Osteocyte (in vitro differentiated cells): Measurements from ENCODE around the gene GFM1. TPM values are rescaled to one million over a fixed set of nuclear protein-coding genes. Genes with fewer than 3 reads are reported as not detected.

Experiments
- DNase-seq: peaks from one replicate; pipeline ENCODE4 v3.0.0; 2021; ENCODE audit warnings: mixed read lengths; ENCODE audit not compliant: unreplicated experiment; ENCODE audit errors: extremely low spot score
- H3K27ac Mint-ChIP-seq: one replicate; pipeline ENCODE4 v1.8.0; 2021; ENCODE audit warnings: mild to moderate bottlenecking, mixed read lengths; ENCODE audit not compliant: unreplicated experiment
- H3K27me3 Mint-ChIP-seq: one replicate; pipeline ENCODE4 v1.8.0; 2021; ENCODE audit warnings: mixed read lengths; ENCODE audit not compliant: unreplicated experiment
- H3K36me3 Mint-ChIP-seq: one replicate; pipeline ENCODE4 v1.8.0; 2021; ENCODE audit warnings: mixed read lengths; ENCODE audit not compliant: unreplicated experiment
- H3K4me1 Mint-ChIP-seq: one replicate; pipeline ENCODE4 v1.8.0; 2021; ENCODE audit warnings: mixed read lengths; ENCODE audit not compliant: unreplicated experiment
- H3K4me3 Mint-ChIP-seq: one replicate; pipeline ENCODE4 v1.8.0; 2021; ENCODE audit warnings: mild to moderate bottlenecking, moderate library complexity, mixed read lengths; ENCODE audit not compliant: unreplicated experiment
- H3K9me3 Mint-ChIP-seq: one replicate; pipeline ENCODE4 v1.8.0; 2021; ENCODE audit warnings: mixed read lengths; ENCODE audit not compliant: unreplicated experiment
- total RNA-seq: library from RNA; stranded (reverse); gene quantifications from 2 replicates; pipeline ENCODE4 v1.2.1, GENCODE V29; 2021
- TF ChIP-seq, protein P1 (sequence below): fragments of 200-600 bp; sonication (generic); IDR thresholded peaks from 2 replicates; pipeline ENCODE4 v1.5.0; 2021; ENCODE audit warnings: antibody characterized with exemption, mild to moderate bottlenecking, moderate library complexity

GFM1 gene
- total RNA-seq, 1 donor from 2014 or later: 38.0 TPM

DNA sequence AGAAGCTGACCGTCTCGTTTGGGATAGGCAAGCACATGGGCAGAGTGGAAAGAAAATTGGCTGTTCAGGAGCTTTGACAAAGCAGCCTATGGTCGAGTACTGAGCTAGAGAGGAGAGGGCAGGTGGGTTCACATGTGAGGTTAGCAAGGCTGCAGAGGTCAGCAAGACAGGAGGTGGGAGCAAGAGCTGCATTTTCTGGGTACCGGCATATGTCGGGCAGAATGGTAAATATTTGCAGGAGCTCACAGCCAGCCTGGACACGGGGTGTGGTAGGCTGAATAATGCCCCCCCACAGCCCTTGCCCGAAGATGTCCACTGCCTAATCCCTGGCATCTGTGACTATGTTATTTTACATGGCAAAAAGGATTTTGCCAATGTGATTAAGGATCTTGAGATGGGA, 79.7 kb downstream of the GFM1 start:
- Mint-ChIP-seq H3K27ac (peak overlapping the region; percentile 97), H3K4me1 (peaks cover 52% of the 10 kb centered on the region), H3K27me3 (no peaks in the 10 kb centered on the region), H3K36me3 (peaks cover 5% of the 10 kb centered on the region), H3K4me3 (no peak overlapping the region), H3K9me3 (no peaks in the 10 kb centered on the region)
- no peak for DNase-seq
- TF ChIP-seq, protein P1, sequence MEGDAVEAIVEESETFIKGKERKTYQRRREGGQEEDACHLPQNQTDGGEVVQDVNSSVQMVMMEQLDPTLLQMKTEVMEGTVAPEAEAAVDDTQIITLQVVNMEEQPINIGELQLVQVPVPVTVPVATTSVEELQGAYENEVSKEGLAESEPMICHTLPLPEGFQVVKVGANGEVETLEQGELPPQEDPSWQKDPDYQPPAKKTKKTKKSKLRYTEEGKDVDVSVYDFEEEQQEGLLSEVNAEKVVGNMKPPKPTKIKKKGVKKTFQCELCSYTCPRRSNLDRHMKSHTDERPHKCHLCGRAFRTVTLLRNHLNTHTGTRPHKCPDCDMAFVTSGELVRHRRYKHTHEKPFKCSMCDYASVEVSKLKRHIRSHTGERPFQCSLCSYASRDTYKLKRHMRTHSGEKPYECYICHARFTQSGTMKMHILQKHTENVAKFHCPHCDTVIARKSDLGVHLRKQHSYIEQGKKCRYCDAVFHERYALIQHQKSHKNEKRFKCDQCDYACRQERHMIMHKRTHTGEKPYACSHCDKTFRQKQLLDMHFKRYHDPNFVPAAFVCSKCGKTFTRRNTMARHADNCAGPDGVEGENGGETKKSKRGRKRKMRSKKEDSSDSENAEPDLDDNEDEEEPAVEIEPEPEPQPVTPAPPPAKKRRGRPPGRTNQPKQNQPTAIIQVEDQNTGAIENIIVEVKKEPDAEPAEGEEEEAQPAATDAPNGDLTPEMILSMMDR: no peak

DNA sequence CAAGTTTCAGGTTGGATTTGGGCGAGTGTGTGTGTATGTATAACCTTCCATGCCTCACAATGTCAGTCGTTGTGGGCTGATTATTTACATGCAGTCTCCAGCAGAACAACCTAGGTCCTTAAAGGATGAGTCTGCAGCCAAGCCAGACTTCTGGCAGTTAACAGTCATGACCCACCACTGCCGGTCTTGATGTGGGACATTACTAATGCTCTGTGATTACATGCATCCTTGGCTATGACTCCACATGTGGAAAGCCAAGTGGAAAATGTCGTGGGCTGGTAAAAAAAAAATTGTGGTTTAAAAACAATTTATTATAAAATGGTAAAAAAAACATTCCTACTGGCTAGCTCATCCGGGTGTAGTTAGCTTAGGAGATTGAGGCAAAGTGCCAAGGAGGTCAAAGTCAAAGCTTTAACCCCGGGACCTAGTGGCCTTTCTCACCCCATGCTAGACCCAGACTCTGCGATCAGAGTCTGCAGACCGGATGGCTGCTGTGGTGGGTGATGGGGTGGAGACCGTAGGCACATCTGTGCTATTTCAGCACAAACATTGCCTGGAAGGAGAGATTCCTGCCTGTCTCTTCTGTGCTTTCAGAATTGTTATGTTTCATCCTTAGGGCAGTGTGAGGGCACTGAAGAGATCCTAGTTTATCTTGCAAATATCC, 81.2 kb downstream of the GFM1 start:
- no peaks in the 10 kb centered on the region for H3K27me3 Mint-ChIP-seq
- TF ChIP-seq, protein P1: no peak
- H3K27ac Mint-ChIP-seq: peak overlapping the region; percentile 93
- H3K4me3 Mint-ChIP-seq: peak overlapping the region; percentile 30
- no peaks in the 10 kb centered on the region for H3K9me3 Mint-ChIP-seq
- peaks cover 5% of the 10 kb centered on the region for H3K36me3 Mint-ChIP-seq
- peaks cover 48% of the 10 kb centered on the region for H3K4me1 Mint-ChIP-seq
- no peak for DNase-seq

DNA sequence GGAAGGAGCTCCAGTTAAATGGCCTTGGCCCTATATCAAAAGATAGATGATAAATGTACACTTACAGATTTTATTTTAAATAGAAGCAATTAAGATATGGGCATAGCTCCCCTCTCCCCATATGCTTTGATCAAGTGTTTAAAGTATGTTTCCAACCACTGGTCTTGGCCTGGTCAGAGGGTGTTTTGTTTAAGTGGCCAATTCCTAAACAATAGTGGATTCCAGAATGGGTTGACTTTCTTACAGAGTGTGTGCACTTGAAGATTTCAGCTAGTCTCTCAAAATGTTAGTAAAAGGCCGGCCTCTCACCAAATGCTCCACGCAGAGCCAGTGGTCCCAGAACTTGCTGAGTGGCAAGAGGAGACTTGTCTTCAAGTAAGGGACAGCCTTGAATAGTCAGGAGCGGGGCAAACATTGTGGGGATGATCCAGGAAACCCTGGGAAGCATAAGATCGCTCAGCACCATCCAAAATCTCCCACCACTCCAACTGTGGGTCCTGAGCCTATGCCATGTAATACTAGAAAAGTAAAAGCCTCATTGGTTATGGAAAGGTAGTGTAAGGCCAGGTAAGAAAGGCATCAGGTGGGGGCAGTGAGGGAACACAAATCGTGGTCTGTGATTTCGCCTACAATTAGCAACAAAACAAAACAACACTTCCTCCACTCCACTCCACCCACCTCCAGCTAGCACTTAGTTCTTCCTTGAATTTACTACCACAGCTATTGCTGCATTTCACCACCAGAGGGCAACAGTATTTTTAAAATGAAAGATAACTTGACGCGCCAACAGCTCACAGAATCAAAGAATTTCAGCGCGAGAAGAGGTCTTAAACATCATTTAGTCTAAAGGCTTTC, 83.1 kb downstream of the GFM1 start:
- no peaks in the 10 kb centered on the region for H3K9me3 Mint-ChIP-seq
- no peaks in the 10 kb centered on the region for H3K27me3 Mint-ChIP-seq
- TF ChIP-seq, protein P1: peak; percentile 82
- no peak overlapping the region for H3K4me3 Mint-ChIP-seq
- H3K27ac Mint-ChIP-seq: no peak overlapping the region
- no peak for DNase-seq
- peaks cover 3% of the 10 kb centered on the region for H3K36me3 Mint-ChIP-seq
- peaks cover 53% of the 10 kb centered on the region for H3K4me1 Mint-ChIP-seq

DNA sequence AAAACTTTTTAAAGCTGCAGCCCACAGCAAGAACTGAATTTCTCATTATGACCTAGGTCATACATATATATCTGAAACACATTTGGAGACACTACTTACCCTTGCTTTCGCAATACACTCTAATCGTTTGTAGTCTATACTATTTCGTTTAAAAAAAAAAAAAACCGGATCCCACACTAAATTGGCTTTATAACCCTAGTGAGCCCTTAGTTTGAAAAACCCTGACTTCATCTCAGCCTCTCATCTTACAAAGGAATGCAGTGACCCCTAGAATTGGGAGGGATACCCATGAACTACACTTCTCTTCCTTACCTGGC, 83.7 kb downstream of the GFM1 start:
- Mint-ChIP-seq H3K27ac (no peak overlapping the region), H3K9me3 (no peaks in the 10 kb centered on the region), H3K4me3 (no peak overlapping the region), H3K4me1 (peaks cover 53% of the 10 kb centered on the region), H3K27me3 (no peaks in the 10 kb centered on the region), H3K36me3 (peaks cover under 1% of the 10 kb centered on the region)
- DNase-seq: no peak
- TF ChIP-seq, protein P1: no peak

DNA sequence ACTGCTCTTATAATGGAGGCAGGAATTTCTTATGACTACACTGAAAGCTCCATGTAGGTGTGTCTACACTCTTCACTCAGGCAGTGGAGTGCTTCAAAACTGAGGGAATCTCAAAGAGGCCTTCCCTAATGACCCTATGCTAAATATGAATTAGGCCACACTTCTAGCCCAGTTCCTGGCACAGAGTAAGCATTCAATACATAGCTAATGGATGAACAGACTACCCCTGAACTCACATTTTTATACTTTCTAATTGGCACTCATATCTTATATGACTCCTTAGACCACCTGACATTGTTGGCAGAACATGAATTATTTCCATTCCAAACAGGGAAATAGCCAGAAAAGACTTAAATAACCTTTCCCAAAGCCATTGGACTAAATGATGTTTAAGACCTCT, 84.5 kb downstream of the GFM1 start:
- H3K4me1 Mint-ChIP-seq: peaks cover 46% of the 10 kb centered on the region
- H3K27ac Mint-ChIP-seq: no peak overlapping the region
- no peak for DNase-seq
- no peak overlapping the region for H3K4me3 Mint-ChIP-seq
- no peaks in the 10 kb centered on the region for H3K27me3 Mint-ChIP-seq
- H3K9me3 Mint-ChIP-seq: no peaks in the 10 kb centered on the region
- peaks cover under 1% of the 10 kb centered on the region for H3K36me3 Mint-ChIP-seq
- TF ChIP-seq, protein P1: no peak
